Stomach (tissue), 9 donors: ENCODE data around the gene NYAP1. TPM values are rescaled to one million over a fixed set of nuclear protein-coding genes. Genes with fewer than 3 reads are reported as not detected.
"Not testable (repeated sequence)": the region's sequence is repeated elsewhere in the genome, so short reads cannot be mapped to it uniquely, and the experiment has no call there.

Experiments used
- DNase-seq, 2 donors: peaks; one replicate each; pipeline versions ENCODE4 v3.0.0 to v3.0.0-alpha.2; 2013 to 2019
- H3K27ac ChIP-seq, 5 donors: fragments of 200-600 bp in 4 of 5; sonication (generic) in 4 of 5; one replicate each; pipeline ENCODE4 v1.5.1; 2013 to 2019; ENCODE audit warnings: mild to moderate bottlenecking in 1 of 5, moderate library complexity in 1 of 5
- H3K27me3 ChIP-seq, 3 donors: fragments of 200-600 bp; sonication (generic); one replicate each; pipeline ENCODE4 v1.5.1; 2017 to 2019; ENCODE audit warnings: mixed run types in 1 of 3
- H3K36me3 ChIP-seq, 4 donors: fragments of 200-600 bp; sonication (generic); 1 replicate in 3 of 4; 2 replicates in 1 of 4; pipeline ENCODE4 v1.5.1; 2016 to 2019
- H3K4me1 ChIP-seq, 4 donors: fragments of 200-600 bp; sonication (generic); one replicate each; pipeline ENCODE4 v1.5.1; 2016 to 2019
- H3K4me3 ChIP-seq, 4 donors: fragments of 200-600 bp; sonication (generic) in 3 of 4; one replicate each; pipeline ENCODE4 v1.5.1; 2016 to 2019; ENCODE audit warnings: mild to moderate bottlenecking in 1 of 4
- H3K9me3 ChIP-seq, 4 donors: fragments of 200-600 bp; sonication (generic); one replicate each; pipeline ENCODE4 v1.5.1; 2016 to 2019
- CTCF ChIP-seq, 7 experiments: fragments of 450-650 bp in 4 of 7; fragments of 200-600 bp in 3 of 7; sonication (generic) in 3 of 7; IDR thresholded peaks; one replicate each; pipeline ENCODE4 v1.5.1; 2016 to 2019; ENCODE audit warnings: antibody characterized with exemption in 7 of 7, control low read depth in 2 of 7, mild to moderate bottlenecking in 1 of 7
- EP300 ChIP-seq: sonication (generic); formaldehyde crosslinking; IDR thresholded peaks from one replicate; pipeline ENCODE4 v1.6.1; 2017; ENCODE audit warnings: antibody characterized with exemption
- POLR2A ChIP-seq, 4 donors: fragments of 450-650 bp; IDR thresholded peaks; one replicate each; pipeline ENCODE4 v1.6.1; 2016; ENCODE audit warnings: antibody characterized with exemption in 4 of 4, control low read depth in 2 of 4, mild to moderate bottlenecking in 1 of 4, moderate library complexity in 1 of 4
- POLR2AphosphoS5 ChIP-seq, 3 donors: sonication (generic); formaldehyde crosslinking; IDR thresholded peaks; one replicate each; pipeline ENCODE4 v1.6.1; 2016; ENCODE audit warnings: antibody characterized with exemption in 3 of 3
- WGBS, 5 donors: extraction: QIAGEN DNeasy Blood & Tissue Kit in 3 of 5; methylation state at CpG; one replicate each; pipeline versions ENCODE4 v1.1.5 to v1.1.7; 2013 to 2018; 5-methylcytosine and 5-hydroxymethylcytosine counted together
- intact Hi-C: fragments of 100-400 bp; cut with DNase I; formaldehyde crosslinking; loops from one replicate; pipeline ENCODE4 v1.15.1; 2023; ENCODE audit warnings: low total_unique reads
- polyA plus RNA-seq, 3 donors: library from polyadenylated mRNA; stranded (reverse); fragments of 200-250 nt; gene quantifications; one replicate each; pipeline ENCODE4 v1.2.3, GENCODE V29; 2013
- total RNA-seq, 5 donors: library from RNA; depleted of rRNA; stranded (reverse); fragments of >200 nt; gene quantifications; one replicate each; pipeline versions ENCODE4 v1.1.0 to v1.2.3, GENCODE V29; 2014 to 2016
- donor health status: healthy with polysubstance abuse.
- donor health status: Bipolar disorder and iron deficiency.
- donor health status: healthy.

NYAP1 gene
- total and polyA plus RNA-seq, 8 donors = 0.48 to 0.75 (median 0.73) TPM; not detected in 5

- Histone ChIP-seq H3K9me3 (no peaks in the 10 kb centered on the region), H3K4me1 (peaks cover 14 to 38% (median 37%) of the 10 kb centered on the region in 4 donors), H3K27me3 (no peaks in the 10 kb centered on the region), H3K27ac (peak overlapping the region; percentile 96 to 99 (median 97)), H3K36me3 (peaks cover 12 to 27% (median 24%) of the 10 kb centered on the region in 4 donors), H3K4me3 (peak overlapping the region in 2 of 4 donors; percentile 85 to 97)
- TF ChIP-seq CTCF (IDR thresholded peaks at IDR 0.05) = no peak
- no peak for TF ChIP-seq POLR2A (IDR thresholded peaks at IDR 0.05)
- no peak for TF ChIP-seq EP300
- no peak for TF ChIP-seq POLR2AphosphoS5 (IDR thresholded peaks at IDR 0.05)
- DNase-seq = peak in 1 of 2 donors; percentile 24
- 90 to 93% (median 91%) methylated on average over 28 of the region's 28 CpGs for WGBS, 5 donors
- intact Hi-C loops = no loop called here
Observed at GRCh38 chr7:100437150-100438100, 46.3 kb upstream of the NYAP1 start.

- Histone ChIP-seq H3K4me3 (no peak overlapping the region), H3K36me3 (peaks cover 9 to 19% (median 17%) of the 10 kb centered on the region in 4 donors), H3K9me3 (no peaks in the 10 kb centered on the region), H3K27me3 (no peaks in the 10 kb centered on the region), H3K4me1 (peaks cover 14 to 30% (median 29%) of the 10 kb centered on the region in 4 donors), H3K27ac (peak overlapping the region in 1 of 5 donors; percentile 97)
- intact Hi-C loops = no loop called here
- 44 to 52% (median 49%) methylated on average over 2 of the region's 2 CpGs for WGBS, 5 donors
- no peak for DNase-seq
- TF ChIP-seq POLR2AphosphoS5 (IDR thresholded peaks at IDR 0.05) (no peak), POLR2A (IDR thresholded peaks at IDR 0.05) (no peak), CTCF (IDR thresholded peaks at IDR 0.05) (no peak), EP300 (no peak)
Observed at GRCh38 chr7:100438172-100438571, 45.6 kb upstream of the NYAP1 start.

GRCh38 chr7:100438731-100439130 lies 45.0 kb upstream of the NYAP1 start:
- Histone ChIP-seq H3K4me1 (peaks cover 14 to 25% (median 24%) of the 10 kb centered on the region in 4 donors), H3K36me3 (peaks cover 7 to 14% (median 12%) of the 10 kb centered on the region in 4 donors), H3K27ac (peak overlapping the region in 1 of 5 donors; percentile 35)
- DNase-seq, H3K4me3 ChIP-seq, intact Hi-C loops, H3K9me3 ChIP-seq, H3K27me3 ChIP-seq: not testable (repeated sequence)
- 93 to 95% (median 94%) methylated on average over 8 of the region's 8 CpGs for WGBS, 5 donors

GRCh38 chr7:100439244-100439643 lies 44.5 kb upstream of the NYAP1 start:
- H3K9me3 ChIP-seq, intact Hi-C loops, H3K36me3 ChIP-seq, DNase-seq, H3K27me3 ChIP-seq, H3K4me3 ChIP-seq: not testable (repeated sequence)
- Histone ChIP-seq H3K27ac (peak overlapping the region in 2 of 5 donors; percentile 15 to 35), H3K4me1 (peaks cover 13 to 20% (median 20%) of the 10 kb centered on the region in 4 donors)
- WGBS, 5 donors = 87 to 93% (median 89%) methylated on average over 7 of the region's 7 CpGs

- DNase-seq = no peak
- no peak overlapping the region for H3K4me3 ChIP-seq
- H3K27me3 ChIP-seq = no peaks in the 10 kb centered on the region
- no peaks in the 10 kb centered on the region for H3K36me3 ChIP-seq
- whole genome bisulfite sequencing, 5 donors = 89 to 95% (median 91%) methylated on average over 9 to 11 of the region's 11 CpGs
- peaks cover 0 to 12% (median 9%) of the 10 kb centered on the region in 4 donors for H3K4me1 ChIP-seq
- TF ChIP-seq POLR2A (IDR thresholded peaks at IDR 0.05) (no peak), CTCF (IDR thresholded peaks at IDR 0.05) (no peak)
- no peaks in the 10 kb centered on the region for H3K9me3 ChIP-seq
- intact Hi-C loops = no loop called here
- no peak overlapping the region for H3K27ac ChIP-seq
Observed at GRCh38 chr7:100441641-100442535, 41.8 kb upstream of the NYAP1 start.
